SK-N-SH treated with all-trans-retinoic acid at 6 μM for 48 hours (cell line): Measurements from ENCODE around the gene BPIFB2.

Experiments used
- PATZ1 ChIP-seq: fragments of 250-450 bp; sonication (Bioruptor Pico); IDR thresholded peaks from 2 replicates; pipeline ENCODE4 v1.8.0; 2020; ENCODE audit warnings: mild to moderate bottlenecking, moderate library complexity, borderline replicate concordance
- PPARA ChIP-seq: fragments of 250-450 bp; sonication (Bioruptor Pico); IDR thresholded peaks from 2 replicates; pipeline ENCODE4 v1.5.0; 2020; ENCODE audit warnings: mild to moderate bottlenecking, borderline replicate concordance
- TOX ChIP-seq: fragments of 250-450 bp; sonication (Bioruptor Pico); IDR thresholded peaks from 2 replicates; pipeline ENCODE4 v1.8.0; 2021; ENCODE audit warnings: mild to moderate bottlenecking, moderate library complexity, borderline replicate concordance

- TF ChIP-seq PATZ1 (CRISPR knock-in tag): no peak
- TF ChIP-seq PPARA (CRISPR knock-in tag): no peak
- TF ChIP-seq TOX (CRISPR knock-in tag): no peak
These were observed 48.9 kb upstream of the BPIFB2 start for GRCh38 chr20:32958574-32958973.
